Measurements from ENCODE around the gene DDX6.

DDX6 gene

GRCh38 chr11:118786657-118787056, 4.3 kb downstream of the DDX6 start:
- TF ChIP-seq RAD21 (IDR thresholded peaks at IDR 0.05; ENCODE audit: low read depth): no peak
- TF ChIP-seq EGR1 (IDR thresholded peaks at IDR 0.05): no peak
- TF ChIP-seq TCF12 (IDR thresholded peaks at IDR 0.05; ENCODE audit: low read depth): no peak
- TF ChIP-seq REST (IDR thresholded peaks at IDR 0.05; ENCODE audit: low read depth): no peak

GRCh38 chr11:118785362-118785761, 5.6 kb downstream of the DDX6 start:
- no peak for TF ChIP-seq REST (IDR thresholded peaks at IDR 0.05; ENCODE audit: low read depth)
- TF ChIP-seq FOXM1 (IDR thresholded peaks at IDR 0.05; ENCODE audit: borderline replicate concordance, low read depth): no peak
- TF ChIP-seq RAD21 (IDR thresholded peaks at IDR 0.05; ENCODE audit: low read depth): no peak
- TF ChIP-seq CREB1 (IDR thresholded peaks at IDR 0.05; ENCODE audit: low read depth): no peak
- TF ChIP-seq TAF1 (IDR thresholded peaks at IDR 0.05; ENCODE audit: low read depth): no peak
- no peak for TF ChIP-seq EP300 (IDR thresholded peaks at IDR 0.05; ENCODE audit: borderline replicate concordance)
- no peak for TF ChIP-seq USF1 (IDR thresholded peaks at IDR 0.05)
- TF ChIP-seq EGR1 (IDR thresholded peaks at IDR 0.05): no peak
- TF ChIP-seq TCF12 (IDR thresholded peaks at IDR 0.05; ENCODE audit: low read depth): no peak
- no peak for TF ChIP-seq YY1 (IDR thresholded peaks at IDR 0.05; ENCODE audit: low read depth)
- TF ChIP-seq TEAD4 (IDR thresholded peaks at IDR 0.05): no peak
- TF ChIP-seq CEBPB (IDR thresholded peaks at IDR 0.05): no peak
- no peak for TF ChIP-seq NFIC (IDR thresholded peaks at IDR 0.05)
- no peak for TF ChIP-seq MAX (IDR thresholded peaks at IDR 0.05)

GRCh38 chr11:118783724-118784495, 7.1 kb downstream of the DDX6 start:
- TF ChIP-seq FOXM1 (IDR thresholded peaks at IDR 0.05; ENCODE audit: borderline replicate concordance, low read depth) (no peak), TCF12 (IDR thresholded peaks at IDR 0.05; ENCODE audit: low read depth) (no peak), RAD21 (IDR thresholded peaks at IDR 0.05; ENCODE audit: low read depth) (no peak), EGR1 (IDR thresholded peaks at IDR 0.05) (no peak)

GRCh38 chr11:118778898-118779297, 12.1 kb downstream of the DDX6 start:
- TF ChIP-seq ZBTB7A (IDR thresholded peaks at IDR 0.05; ENCODE audit: low read depth) (no peak), TAF1 (IDR thresholded peaks at IDR 0.05; ENCODE audit: low read depth) (no peak), CREB1 (IDR thresholded peaks at IDR 0.05; ENCODE audit: low read depth) (no peak), TCF12 (IDR thresholded peaks at IDR 0.05; ENCODE audit: low read depth) (no peak), YY1 (IDR thresholded peaks at IDR 0.05; ENCODE audit: low read depth) (no peak), CEBPB (IDR thresholded peaks at IDR 0.05) (no peak), EP300 (IDR thresholded peaks at IDR 0.05; ENCODE audit: borderline replicate concordance) (no peak), MAX (IDR thresholded peaks at IDR 0.05) (no peak), RAD21 (IDR thresholded peaks at IDR 0.05; ENCODE audit: low read depth) (no peak), TEAD4 (IDR thresholded peaks at IDR 0.05) (no peak), USF1 (IDR thresholded peaks at IDR 0.05) (no peak), EGR1 (IDR thresholded peaks at IDR 0.05) (no peak), NFIC (IDR thresholded peaks at IDR 0.05) (no peak), FOXM1 (IDR thresholded peaks at IDR 0.05; ENCODE audit: borderline replicate concordance, low read depth) (no peak), REST (IDR thresholded peaks at IDR 0.05; ENCODE audit: low read depth) (no peak)
